Esophagus squamous epithelium (tissue), 5 donors: Measurements from ENCODE around the gene TTLL4. TPM values are rescaled to one million over a fixed set of nuclear protein-coding genes. Genes with fewer than 3 reads are reported as not detected.

Source experiments
- DNase-seq: peaks from one replicate; lab custom pipeline; 2025; lab: John Stamatoyannopoulos, UW
- H3K27ac ChIP-seq, 4 donors: fragments of 200-600 bp; sonication (generic); one replicate each; pipeline ENCODE4 v1.5.1; 2016 to 2019; ENCODE audit warnings: mild to moderate bottlenecking in 1 of 4
- H3K27me3 ChIP-seq, 4 donors: fragments of 200-600 bp; sonication (generic); 1 replicate in 3 of 4; 2 replicates in 1 of 4; pipeline versions ENCODE4 v1.5.1 to v1.6.0; 2017 to 2021; ENCODE audit warnings: antibody characterized with exemption in 1 of 4
- H3K36me3 ChIP-seq, 3 donors: fragments of 200-600 bp; sonication (generic); one replicate each; pipeline ENCODE4 v1.5.1; 2016 to 2019
- H3K4me1 ChIP-seq, 3 donors: fragments of 200-600 bp; sonication (generic); one replicate each; pipeline ENCODE4 v1.5.1; 2017 to 2019
- H3K4me3 ChIP-seq, 4 donors: fragments of 200-600 bp; sonication (generic); 1 replicate in 3 of 4; 2 replicates in 1 of 4; pipeline ENCODE4 v1.5.1; 2016 to 2019; ENCODE audit warnings: mild to moderate bottlenecking in 2 of 4, moderate library complexity in 1 of 4
- H3K9me3 ChIP-seq, 3 donors: fragments of 200-600 bp; sonication (generic); one replicate each; pipeline ENCODE4 v1.5.1; 2016 to 2019
- POLR2A ChIP-seq, 4 donors: fragments of 450-650 bp; IDR thresholded peaks; one replicate each; pipeline ENCODE4 v1.6.1; 2017; ENCODE audit warnings: antibody characterized with exemption in 4 of 4, mild to moderate bottlenecking in 4 of 4, moderate library complexity in 3 of 4
- WGBS, 2 donors: methylation state at CpG; one replicate each; pipeline ENCODE4 v1.1.5; 2018; 5-methylcytosine and 5-hydroxymethylcytosine counted together
- intact Hi-C: fragments of 100-400 bp; cut with DNase I; formaldehyde crosslinking; loops from one replicate; pipeline ENCODE4 v1.15.0; 2022
- total RNA-seq, 4 donors: library from RNA; depleted of rRNA; stranded (reverse); fragments of >200 nt; gene quantifications; one replicate each; pipeline ENCODE4 v1.1.0, GENCODE V29; 2016
- TF ChIP-seq, protein P1 (sequence below), 6 experiments: fragments of 450-650 bp in 4 of 6; fragments of 200-600 bp in 2 of 6; sonication (generic) in 2 of 6; IDR thresholded peaks; one replicate each; pipeline ENCODE4 v1.5.1; 2016 to 2019; ENCODE audit warnings: antibody characterized with exemption in 6 of 6, mild to moderate bottlenecking in 4 of 6, moderate library complexity in 4 of 6
- donor health status: DM: yes; HTN: yes; CAD: no.

The TTLL4 gene
- total RNA-seq, 4 donors from 2014 or later, result 12.8 to 17.5 (median 15.6) TPM

- no peak for DNase-seq
- H3K9me3 ChIP-seq, result peaks cover 0 to 16% (median 14%) of the 10 kb centered on the region in 3 donors
- H3K27ac ChIP-seq, result peak overlapping the region; percentile 77 to 87 (median 86)
- WGBS, 2 donors, result 30 to 35% methylated on average over 15 of the region's 15 CpGs
- H3K36me3 ChIP-seq, result no peaks in the 10 kb centered on the region
- H3K4me1 ChIP-seq, result peaks cover 0 to 41% (median 0%) of the 10 kb centered on the region in 3 donors
- peaks cover 0 to 9% (median 0%) of the 10 kb centered on the region in 4 donors for H3K27me3 ChIP-seq
- H3K4me3 ChIP-seq, result peak overlapping the region; percentile 49 to 90 (median 72)
- intact Hi-C loops, result no loop called here
- TF ChIP-seq, protein P1, sequence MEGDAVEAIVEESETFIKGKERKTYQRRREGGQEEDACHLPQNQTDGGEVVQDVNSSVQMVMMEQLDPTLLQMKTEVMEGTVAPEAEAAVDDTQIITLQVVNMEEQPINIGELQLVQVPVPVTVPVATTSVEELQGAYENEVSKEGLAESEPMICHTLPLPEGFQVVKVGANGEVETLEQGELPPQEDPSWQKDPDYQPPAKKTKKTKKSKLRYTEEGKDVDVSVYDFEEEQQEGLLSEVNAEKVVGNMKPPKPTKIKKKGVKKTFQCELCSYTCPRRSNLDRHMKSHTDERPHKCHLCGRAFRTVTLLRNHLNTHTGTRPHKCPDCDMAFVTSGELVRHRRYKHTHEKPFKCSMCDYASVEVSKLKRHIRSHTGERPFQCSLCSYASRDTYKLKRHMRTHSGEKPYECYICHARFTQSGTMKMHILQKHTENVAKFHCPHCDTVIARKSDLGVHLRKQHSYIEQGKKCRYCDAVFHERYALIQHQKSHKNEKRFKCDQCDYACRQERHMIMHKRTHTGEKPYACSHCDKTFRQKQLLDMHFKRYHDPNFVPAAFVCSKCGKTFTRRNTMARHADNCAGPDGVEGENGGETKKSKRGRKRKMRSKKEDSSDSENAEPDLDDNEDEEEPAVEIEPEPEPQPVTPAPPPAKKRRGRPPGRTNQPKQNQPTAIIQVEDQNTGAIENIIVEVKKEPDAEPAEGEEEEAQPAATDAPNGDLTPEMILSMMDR (IDR thresholded peaks at IDR 0.05), result no peak
- TF ChIP-seq POLR2A (IDR thresholded peaks at IDR 0.05), result no peak
These were observed 70.4 kb downstream of the TTLL4 start for GRCh38 chr2:218780851-218781690.

- peak within 1 kb of the TSS; percentile 49 to 90 (median 72) for H3K4me3 ChIP-seq
- peaks cover 0 to 9% (median 0%) of the 10 kb centered on the region in 4 donors for H3K27me3 ChIP-seq
- peaks cover 0 to 41% (median 0%) of the 10 kb centered on the region in 3 donors for H3K4me1 ChIP-seq
- peaks cover 0 to 9% (median 6%) of the 10 kb centered on the region in 3 donors for H3K9me3 ChIP-seq
- intact Hi-C loops, result no loop called here
- no peak for DNase-seq
- WGBS, 2 donors, result 1 to 2% methylated on average over 17 to 35 of the region's 76 CpGs
- TF ChIP-seq, protein P1 (IDR thresholded peaks at IDR 0.05), result no peak
- peak in 2 of 4 donors; percentile 29 to 40 for TF ChIP-seq POLR2A (IDR thresholded peaks at IDR 0.05)
- H3K27ac ChIP-seq, result peak within 1 kb of the TSS; percentile 77 to 87 (median 86)
- no peaks in the 10 kb centered on the region for H3K36me3 ChIP-seq
These were observed 71.3 kb downstream of the TTLL4 start, which contains the start of gene CYP27A1 for GRCh38 chr2:218781691-218782527. TSS of gene CYP27A1 (plus strand) at chr2:218782147. CDS start at chr2:218782183, 36 bp downstream.

DNA sequence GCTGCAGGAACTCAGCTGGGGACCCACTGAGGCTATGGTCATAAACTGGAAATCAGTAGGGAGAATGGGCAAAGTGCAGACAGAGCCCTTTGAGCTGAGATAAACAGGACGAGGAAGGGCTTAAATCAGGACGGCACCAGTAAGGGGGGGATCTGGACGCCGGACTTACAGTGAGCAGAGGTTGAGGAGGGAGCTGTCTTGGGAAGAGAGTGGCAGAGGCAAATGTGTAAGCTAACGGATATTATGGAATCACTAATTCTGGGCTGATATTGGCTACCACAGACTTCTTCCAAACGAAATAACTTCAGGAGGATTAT, 71.9 kb downstream of the TTLL4 start:
- no peak for TF ChIP-seq POLR2A (IDR thresholded peaks at IDR 0.05)
- TF ChIP-seq, protein P1 (IDR thresholded peaks at IDR 0.05), result no peak
- Histone ChIP-seq H3K9me3 (peaks cover 0 to 3% (median under 1%) of the 10 kb centered on the region in 3 donors), H3K27ac (peak overlapping the region; percentile 77 to 87 (median 86)), H3K27me3 (peaks cover 0 to 9% (median 0%) of the 10 kb centered on the region in 4 donors), H3K4me1 (peaks cover 0 to 41% (median 0%) of the 10 kb centered on the region in 3 donors), H3K4me3 (peak overlapping the region; percentile 49 to 90 (median 72)), H3K36me3 (no peaks in the 10 kb centered on the region)
- intact Hi-C loops, result no loop called here
- DNase-seq, result no peak
- 7 to 24% methylated on average over 6 of the region's 6 CpGs for WGBS, 2 donors

- Histone ChIP-seq H3K27ac (no peak overlapping the region), H3K4me1 (peaks cover 0 to 49% (median 0%) of the 10 kb centered on the region in 3 donors), H3K36me3 (no peaks in the 10 kb centered on the region), H3K27me3 (peaks cover 0 to 9% (median 0%) of the 10 kb centered on the region in 4 donors), H3K4me3 (peak overlapping the region in 1 of 4 donors; percentile 32), H3K9me3 (no peaks in the 10 kb centered on the region)
- intact Hi-C loops, result no loop called here
- 79 to 92% methylated on average over 4 of the region's 4 CpGs for WGBS, 2 donors
- no peak for TF ChIP-seq POLR2A (IDR thresholded peaks at IDR 0.05)
- TF ChIP-seq, protein P1 (IDR thresholded peaks at IDR 0.05), result no peak
- DNase-seq, result no peak
These were observed 73.1 kb downstream of the TTLL4 start for GRCh38 chr2:218783688-218784087.
